Stomach (tissue), 4 donors: Measurements from ENCODE around the gene CNR2.

Experiments used
- POLR2A ChIP-seq, 4 donors: fragments of 450-650 bp; IDR thresholded peaks; one replicate each; pipeline ENCODE4 v1.6.1; 2016; ENCODE audit warnings: antibody characterized with exemption in 4 of 4, control low read depth in 2 of 4, mild to moderate bottlenecking in 1 of 4, moderate library complexity in 1 of 4
- POLR2AphosphoS5 ChIP-seq, 3 donors: sonication (generic); formaldehyde crosslinking; IDR thresholded peaks; one replicate each; pipeline ENCODE4 v1.6.1; 2016; ENCODE audit warnings: antibody characterized with exemption in 3 of 3
- TF ChIP-seq, protein P1 (sequence below), 7 experiments: fragments of 450-650 bp in 4 of 7; fragments of 200-600 bp in 3 of 7; sonication (generic) in 3 of 7; IDR thresholded peaks; one replicate each; pipeline ENCODE4 v1.5.1; 2016 to 2019; ENCODE audit warnings: antibody characterized with exemption in 7 of 7, control low read depth in 2 of 7, mild to moderate bottlenecking in 1 of 7

GRCh38 chr1:23922321-23922943 is 9.3 kb upstream of the CNR2 start:
- TF ChIP-seq, protein P1, sequence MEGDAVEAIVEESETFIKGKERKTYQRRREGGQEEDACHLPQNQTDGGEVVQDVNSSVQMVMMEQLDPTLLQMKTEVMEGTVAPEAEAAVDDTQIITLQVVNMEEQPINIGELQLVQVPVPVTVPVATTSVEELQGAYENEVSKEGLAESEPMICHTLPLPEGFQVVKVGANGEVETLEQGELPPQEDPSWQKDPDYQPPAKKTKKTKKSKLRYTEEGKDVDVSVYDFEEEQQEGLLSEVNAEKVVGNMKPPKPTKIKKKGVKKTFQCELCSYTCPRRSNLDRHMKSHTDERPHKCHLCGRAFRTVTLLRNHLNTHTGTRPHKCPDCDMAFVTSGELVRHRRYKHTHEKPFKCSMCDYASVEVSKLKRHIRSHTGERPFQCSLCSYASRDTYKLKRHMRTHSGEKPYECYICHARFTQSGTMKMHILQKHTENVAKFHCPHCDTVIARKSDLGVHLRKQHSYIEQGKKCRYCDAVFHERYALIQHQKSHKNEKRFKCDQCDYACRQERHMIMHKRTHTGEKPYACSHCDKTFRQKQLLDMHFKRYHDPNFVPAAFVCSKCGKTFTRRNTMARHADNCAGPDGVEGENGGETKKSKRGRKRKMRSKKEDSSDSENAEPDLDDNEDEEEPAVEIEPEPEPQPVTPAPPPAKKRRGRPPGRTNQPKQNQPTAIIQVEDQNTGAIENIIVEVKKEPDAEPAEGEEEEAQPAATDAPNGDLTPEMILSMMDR (IDR thresholded peaks at IDR 0.05), result no peak
- TF ChIP-seq POLR2A (IDR thresholded peaks at IDR 0.05), result no peak
- TF ChIP-seq POLR2AphosphoS5 (IDR thresholded peaks at IDR 0.05), result no peak
